Tibial nerve (tissue), 3 donors: ENCODE measurements around the gene SYNPO.

Source experiments
- POLR2A ChIP-seq, 2 donors: fragments of 450-650 bp; IDR thresholded peaks; one replicate each; pipeline ENCODE4 v1.6.1; 2017; ENCODE audit warnings: antibody characterized with exemption in 2 of 2, mild to moderate bottlenecking in 2 of 2, moderate library complexity in 2 of 2
- TF ChIP-seq, protein P1 (sequence below), 5 experiments: fragments of 200-600 bp in 3 of 5; fragments of 450-650 bp in 2 of 5; sonication (generic) in 3 of 5; IDR thresholded peaks; one replicate each; pipeline ENCODE4 v1.5.1; 2016 to 2019; ENCODE audit warnings: antibody characterized with exemption in 5 of 5, mild to moderate bottlenecking in 3 of 5, moderate library complexity in 2 of 5

GRCh38 chr5:150650021-150651006 is 9.9 kb downstream of the SYNPO start:
- TF ChIP-seq, protein P1, sequence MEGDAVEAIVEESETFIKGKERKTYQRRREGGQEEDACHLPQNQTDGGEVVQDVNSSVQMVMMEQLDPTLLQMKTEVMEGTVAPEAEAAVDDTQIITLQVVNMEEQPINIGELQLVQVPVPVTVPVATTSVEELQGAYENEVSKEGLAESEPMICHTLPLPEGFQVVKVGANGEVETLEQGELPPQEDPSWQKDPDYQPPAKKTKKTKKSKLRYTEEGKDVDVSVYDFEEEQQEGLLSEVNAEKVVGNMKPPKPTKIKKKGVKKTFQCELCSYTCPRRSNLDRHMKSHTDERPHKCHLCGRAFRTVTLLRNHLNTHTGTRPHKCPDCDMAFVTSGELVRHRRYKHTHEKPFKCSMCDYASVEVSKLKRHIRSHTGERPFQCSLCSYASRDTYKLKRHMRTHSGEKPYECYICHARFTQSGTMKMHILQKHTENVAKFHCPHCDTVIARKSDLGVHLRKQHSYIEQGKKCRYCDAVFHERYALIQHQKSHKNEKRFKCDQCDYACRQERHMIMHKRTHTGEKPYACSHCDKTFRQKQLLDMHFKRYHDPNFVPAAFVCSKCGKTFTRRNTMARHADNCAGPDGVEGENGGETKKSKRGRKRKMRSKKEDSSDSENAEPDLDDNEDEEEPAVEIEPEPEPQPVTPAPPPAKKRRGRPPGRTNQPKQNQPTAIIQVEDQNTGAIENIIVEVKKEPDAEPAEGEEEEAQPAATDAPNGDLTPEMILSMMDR (IDR thresholded peaks at IDR 0.05): no peak
- TF ChIP-seq POLR2A (IDR thresholded peaks at IDR 0.05): no peak
